DMS 273 treated with DMSO at 0.1 percent for 48 hours (cell line): ENCODE measurements around the gene TMEM191C.
"Not testable (repeated sequence)": the region's sequence is repeated elsewhere in the genome, so short reads cannot be mapped to it uniquely, and the experiment has no call there.

Experiments
- DNase-seq: peaks from one replicate; lab custom pipeline; 2025; lab: John Stamatoyannopoulos, UW

Gene TMEM191C

GRCh38 chr22:21473664-21474063 is 6.5 kb downstream of the TMEM191C start:
- DNase-seq: not testable (repeated sequence)

- DNase-seq: not testable (repeated sequence)
Measured at GRCh38 chr22:21484039-21484438, 16.9 kb downstream of the TMEM191C start.

GRCh38 chr22:21487723-21488122 is 20.5 kb downstream of the TMEM191C start:
- DNase-seq: not testable (repeated sequence)

GRCh38 chr22:21489149-21489680 is 22.0 kb downstream of the TMEM191C start:
- not testable (repeated sequence) for DNase-seq

DNA sequence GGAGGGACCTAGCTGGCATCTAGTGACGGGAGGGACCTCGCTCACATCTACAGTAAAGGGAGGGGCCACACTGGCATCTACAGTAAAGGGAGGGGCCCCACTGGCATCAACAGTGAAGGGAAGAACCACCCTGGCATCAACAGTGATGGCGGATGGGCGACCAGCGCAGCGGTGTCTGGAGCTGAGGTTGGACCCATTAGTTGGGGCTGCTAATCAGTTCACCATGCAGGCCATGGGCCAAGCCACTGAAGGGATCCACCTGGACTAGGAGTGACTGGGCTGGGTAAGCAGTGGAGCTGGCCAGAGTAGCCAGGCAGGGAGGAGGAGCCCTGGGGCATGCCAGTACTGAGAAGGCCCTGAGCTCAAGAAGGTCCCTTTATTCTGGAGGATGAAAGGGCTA is 23.4 kb downstream of the TMEM191C start:
- not testable (repeated sequence) for DNase-seq

GRCh38 chr22:21492271-21492670 is 25.1 kb downstream of the TMEM191C start:
- DNase-seq: not testable (repeated sequence)

DNA sequence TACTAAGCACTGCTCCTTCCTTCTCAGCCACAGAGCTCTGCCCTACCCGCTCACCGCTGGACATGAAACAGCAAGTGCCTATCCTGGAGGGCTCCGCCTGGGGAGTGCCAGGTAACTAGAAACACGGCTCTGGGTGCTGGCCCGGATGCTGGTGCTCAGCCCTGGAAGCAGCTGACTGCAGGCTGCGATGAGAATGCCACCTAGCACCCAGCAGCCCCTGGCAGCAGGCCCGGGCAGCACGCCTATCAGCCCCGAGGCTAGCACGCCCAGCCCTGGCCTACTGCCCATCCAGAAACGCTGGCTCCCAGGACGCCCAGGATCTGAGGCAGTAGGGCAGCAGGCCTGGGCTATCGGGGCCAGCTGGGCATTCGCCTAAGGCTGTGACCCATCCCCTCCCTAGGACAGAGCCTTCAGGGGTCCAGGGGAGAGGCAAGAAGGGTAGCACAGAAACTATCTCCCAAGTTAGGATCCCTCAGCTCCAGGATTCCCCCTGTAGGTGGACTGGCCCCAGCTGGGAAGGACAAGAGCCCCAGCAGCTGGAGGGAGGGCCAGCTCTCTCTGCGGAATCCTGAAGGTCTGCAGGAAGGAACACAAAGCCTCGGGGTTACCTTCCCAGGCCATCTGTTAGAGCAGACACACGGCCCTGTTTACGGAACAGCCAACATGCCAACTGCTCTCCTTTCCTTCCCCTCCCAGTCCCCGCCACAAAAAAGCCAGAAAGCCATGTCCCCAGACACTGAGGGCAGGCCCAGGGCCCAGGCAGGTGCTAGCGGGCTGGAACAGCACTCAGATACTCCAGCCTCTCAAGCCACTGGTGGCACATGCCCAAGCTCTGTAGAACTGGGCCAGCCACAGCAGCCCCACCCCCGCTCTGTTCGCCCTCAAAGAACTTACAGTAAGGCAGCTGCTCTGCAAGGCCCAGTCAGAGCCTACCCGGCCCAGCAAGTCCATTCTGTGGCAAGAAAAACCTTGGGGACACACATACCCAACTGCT is 26.9 kb downstream of the TMEM191C start:
- DNase-seq: not testable (repeated sequence)

GRCh38 chr22:21497984-21498383 is 30.8 kb downstream of the TMEM191C start:
- DNase-seq: not testable (repeated sequence)

GRCh38 chr22:21498489-21498888 is 31.3 kb downstream of the TMEM191C start:
- not testable (repeated sequence) for DNase-seq

DNA sequence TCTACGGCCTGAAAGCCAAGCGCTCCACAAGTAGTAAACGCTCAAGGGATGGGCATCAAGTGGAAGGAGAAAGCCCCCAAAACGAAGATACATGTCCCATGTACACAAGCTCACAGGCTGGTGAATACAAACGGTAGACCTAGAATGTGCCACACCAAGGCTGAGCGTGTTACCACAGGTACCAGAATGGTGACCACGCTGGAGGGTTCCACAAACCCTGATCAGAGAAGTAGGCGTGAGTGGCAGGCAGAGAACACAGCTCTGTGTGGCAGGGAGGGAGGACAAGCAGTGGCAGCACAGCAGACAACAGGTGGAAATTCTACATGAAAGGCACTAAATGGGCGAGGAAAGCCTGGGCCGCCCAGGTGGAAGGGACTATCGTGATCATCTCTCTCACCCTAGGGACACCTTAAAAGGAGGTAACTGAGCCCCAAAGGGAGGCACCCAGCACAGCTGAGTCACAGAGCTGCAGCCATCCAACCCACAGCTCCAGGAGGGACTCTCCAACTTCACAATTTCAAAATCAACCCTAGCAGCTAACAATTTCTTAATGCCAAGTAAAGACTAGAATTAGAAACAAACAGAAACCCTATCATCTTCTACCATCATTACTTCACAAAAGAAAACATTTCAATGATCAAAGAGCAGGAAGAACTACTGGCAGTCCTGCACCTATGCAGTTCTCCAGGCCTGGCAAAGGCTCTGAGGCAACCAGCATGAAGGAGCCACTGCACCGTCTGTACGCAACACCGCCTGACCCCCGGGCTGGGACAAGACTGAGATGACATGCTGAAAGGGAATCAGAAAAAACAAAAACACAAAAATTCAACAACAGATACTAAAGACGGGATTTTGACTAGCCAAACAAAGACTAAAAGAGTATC is 32.7 kb downstream of the TMEM191C start:
- DNase-seq: not testable (repeated sequence)

GRCh38 chr22:21510397-21510796 is 43.2 kb downstream of the TMEM191C start:
- not testable (repeated sequence) for DNase-seq

DNA sequence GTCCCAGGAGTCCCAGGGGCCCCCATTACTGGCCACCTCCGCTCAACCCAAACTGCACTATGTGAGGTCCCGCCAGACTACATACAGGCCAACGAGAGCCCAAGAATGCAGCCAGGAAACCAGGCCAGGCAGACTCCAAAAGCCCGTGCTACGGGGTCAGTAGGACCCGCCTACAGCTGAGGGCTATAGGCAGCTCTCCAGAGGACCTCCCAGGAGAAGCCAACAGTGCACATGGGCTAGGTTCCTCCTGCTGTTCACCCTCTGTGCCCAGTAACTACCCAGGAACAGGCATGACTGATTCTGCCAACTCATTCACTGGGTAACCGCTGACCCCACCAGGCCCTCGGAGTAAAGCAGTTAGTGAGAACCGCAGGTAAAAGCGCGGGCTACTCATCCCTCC is 44.8 kb downstream of the TMEM191C start:
- not testable (repeated sequence) for DNase-seq

- not testable (repeated sequence) for DNase-seq
Measured at GRCh38 chr22:21514117-21514516, 46.9 kb downstream of the TMEM191C start.

- not testable (repeated sequence) for DNase-seq
Measured at GRCh38 chr22:21515234-21515633, 48.0 kb downstream of the TMEM191C start.

GRCh38 chr22:21516522-21516921 is 49.3 kb downstream of the TMEM191C start:
- DNase-seq: not testable (repeated sequence)

DNA sequence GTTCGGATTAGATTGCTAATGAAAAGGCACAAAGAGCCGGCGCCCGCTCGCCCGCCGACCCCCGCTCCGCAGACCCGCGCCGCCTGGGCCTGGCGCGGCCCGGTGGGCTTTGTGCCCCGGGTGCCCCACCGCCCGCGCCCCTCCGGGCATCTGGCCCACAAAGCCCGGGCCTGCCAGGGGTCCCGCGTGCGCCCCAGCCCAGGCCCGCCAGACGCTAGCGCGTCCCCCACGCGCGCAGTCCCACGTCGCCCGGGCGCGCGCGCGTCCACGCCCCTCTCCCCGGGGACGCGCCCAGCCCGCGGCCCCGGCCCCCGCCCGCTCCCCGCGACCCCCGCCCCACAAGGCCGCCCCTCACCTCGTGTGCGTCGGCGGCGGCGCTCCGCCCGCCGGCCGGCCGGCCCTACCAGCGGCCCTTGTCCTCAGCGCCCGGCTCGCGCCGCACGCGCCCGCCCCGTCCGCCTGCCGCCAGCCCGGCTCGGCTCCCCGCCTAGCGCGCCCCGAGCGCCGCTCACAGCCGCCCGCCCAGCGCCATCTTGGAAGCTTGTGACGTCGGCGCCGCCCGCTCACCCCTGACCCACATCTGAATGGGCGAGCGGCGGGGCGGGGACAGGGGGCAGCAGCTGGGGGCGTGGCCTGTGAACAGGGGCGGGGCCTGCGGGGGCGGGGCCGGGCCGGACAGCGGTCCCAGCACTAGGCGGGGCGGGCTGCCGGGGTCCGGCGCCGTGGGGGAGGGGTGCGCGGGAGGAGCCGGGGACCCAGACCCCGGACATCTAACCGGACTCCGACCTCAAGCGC is 50.0 kb downstream of the TMEM191C start:
- DNase-seq: not testable (repeated sequence)
